ENCODE results near the gene PDSS2. TPM values are rescaled to one million over a fixed set of nuclear protein-coding genes. Genes with fewer than 3 reads are reported as not detected.
"Not testable (repeated sequence)": the region's sequence is repeated elsewhere in the genome, so short reads cannot be mapped to it uniquely, and the experiment has no call there.

The PDSS2 gene
- total and polyA plus RNA-seq, 9 donors: 6.6 to 10.2 (median 7.3) TPM

DNA sequence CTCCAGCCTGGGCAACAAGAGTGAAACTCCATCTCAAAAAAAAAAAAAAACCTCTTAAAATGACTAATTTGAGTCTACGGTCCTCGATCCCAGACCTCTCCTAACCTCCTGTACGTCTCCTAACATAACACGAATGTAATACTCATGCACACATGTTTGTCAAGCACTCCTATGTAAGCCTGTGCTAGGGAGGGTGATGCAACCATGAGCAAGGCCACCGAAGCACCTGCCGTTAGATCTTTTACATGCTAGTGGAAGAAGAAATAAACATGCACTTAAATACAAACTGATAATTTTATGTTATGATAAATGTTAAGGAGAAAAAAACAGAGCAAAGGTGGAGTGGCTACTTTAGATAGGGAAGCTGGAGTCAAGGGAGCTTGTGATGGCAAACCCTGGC lies 271.7 kb downstream of the PDSS2 start:
- Histone ChIP-seq H3K36me3 (ENCODE audit: control insufficient read depth, insufficient read depth, low read length) (no peaks in the 10 kb centered on the region), H3K4me3 (ENCODE audit: low read length) (no peak overlapping the region), H3K4me1 (ENCODE audit: control insufficient read depth, insufficient read depth, low read length) (peaks cover under 1% of the 10 kb centered on the region), H3K9me3 (replicated peaks; ENCODE audit: control insufficient read depth, low read depth, low read length) (no peaks in the 10 kb centered on the region), H3K27me3 (ENCODE audit: control insufficient read depth, insufficient read depth, low read length) (no peaks in the 10 kb centered on the region), H3K27ac (ENCODE audit: low read length) (no peak overlapping the region)
- no CpG with 5 or more reads among the region's 6 CpGs for WGBS (ENCODE audit: insufficient coverage)
- DNase-seq: no peak

DNA sequence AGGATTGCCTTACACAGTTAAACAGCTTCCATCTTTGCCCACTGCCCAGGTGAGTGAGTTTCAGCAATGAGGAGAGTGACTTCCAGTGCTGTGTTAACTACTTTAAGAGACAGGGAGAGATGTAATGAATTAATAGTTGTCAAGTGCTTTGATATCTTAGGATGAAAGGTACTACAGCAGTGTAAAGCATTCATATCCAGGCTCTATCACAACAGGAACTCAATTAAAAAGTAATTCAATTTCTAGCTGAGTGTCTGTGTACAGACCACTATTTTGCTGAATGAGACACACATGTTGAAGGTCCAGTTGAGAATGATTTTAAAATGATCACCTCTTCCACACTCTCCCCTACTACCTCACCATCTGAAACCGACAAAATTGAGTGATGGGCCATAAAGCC lies 273.3 kb downstream of the PDSS2 start:
- Histone ChIP-seq H3K4me1 (ENCODE audit: control insufficient read depth, insufficient read depth, low read length) (no peaks in the 10 kb centered on the region), H3K4me3 (ENCODE audit: low read length) (no peak overlapping the region), H3K27me3 (ENCODE audit: control insufficient read depth, insufficient read depth, low read length) (no peaks in the 10 kb centered on the region), H3K36me3 (ENCODE audit: control insufficient read depth, insufficient read depth, low read length) (no peaks in the 10 kb centered on the region), H3K27ac (ENCODE audit: low read length) (no peak overlapping the region), H3K9me3 (replicated peaks; ENCODE audit: control insufficient read depth, low read depth, low read length) (no peaks in the 10 kb centered on the region)
- DNase-seq: no peak
- no CpG with 5 or more reads among the region's 1 CpG for WGBS (ENCODE audit: insufficient coverage)

DNA sequence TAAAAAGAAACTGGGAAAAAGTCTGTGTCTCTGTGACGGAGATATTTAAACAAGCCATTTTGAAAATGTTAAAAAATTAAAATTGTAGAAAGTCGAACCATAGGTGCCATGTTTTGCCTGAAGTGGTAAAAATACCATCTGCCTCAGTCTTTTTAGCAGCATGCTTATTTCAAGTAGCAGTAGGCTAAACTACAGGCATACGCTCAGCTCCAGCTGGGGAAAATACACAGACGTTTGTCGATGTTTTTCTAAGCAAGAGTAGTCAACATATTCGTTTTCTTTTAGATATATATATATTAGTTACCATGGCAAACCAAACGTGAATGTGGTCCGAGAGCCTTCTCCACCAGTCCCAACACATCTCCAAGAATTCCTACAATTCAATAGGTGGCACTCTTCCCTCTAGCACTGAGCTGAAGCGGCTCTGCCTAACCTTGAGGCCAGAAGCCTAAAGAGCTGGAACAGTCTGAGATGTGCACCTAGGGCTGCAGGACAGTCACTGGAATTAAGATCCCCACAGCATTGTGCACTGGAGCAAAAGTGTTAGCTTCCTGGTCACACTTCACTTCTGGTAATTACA lies 273.9 kb downstream of the PDSS2 start:
- 80% methylated on average over 1 of the region's 9 CpGs for WGBS (ENCODE audit: insufficient coverage)
- Histone ChIP-seq H3K4me3 (ENCODE audit: low read length) (no peak overlapping the region), H3K9me3 (replicated peaks; ENCODE audit: control insufficient read depth, low read depth, low read length) (no peaks in the 10 kb centered on the region), H3K4me1 (ENCODE audit: control insufficient read depth, insufficient read depth, low read length) (no peaks in the 10 kb centered on the region), H3K27ac (ENCODE audit: low read length) (no peak overlapping the region), H3K36me3 (ENCODE audit: control insufficient read depth, insufficient read depth, low read length) (no peaks in the 10 kb centered on the region), H3K27me3 (ENCODE audit: control insufficient read depth, insufficient read depth, low read length) (no peaks in the 10 kb centered on the region)
- peak; percentile 13 for DNase-seq

GRCh38 chr6:107184435-107184834 lies 274.9 kb downstream of the PDSS2 start:
- Histone ChIP-seq H3K4me1 (ENCODE audit: control insufficient read depth, insufficient read depth, low read length) (no peaks in the 10 kb centered on the region), H3K27me3 (ENCODE audit: control insufficient read depth, insufficient read depth, low read length) (no peaks in the 10 kb centered on the region), H3K9me3 (replicated peaks; ENCODE audit: control insufficient read depth, low read depth, low read length) (no peaks in the 10 kb centered on the region), H3K36me3 (ENCODE audit: control insufficient read depth, insufficient read depth, low read length) (no peaks in the 10 kb centered on the region), H3K4me3 (ENCODE audit: low read length) (no peak overlapping the region), H3K27ac (ENCODE audit: low read length) (no peak overlapping the region)
- WGBS (ENCODE audit: insufficient coverage): no CpG with 5 or more reads among the region's 1 CpG
- no peak for DNase-seq

- Histone ChIP-seq H3K27ac (ENCODE audit: low read length) (no peak overlapping the region), H3K27me3 (ENCODE audit: control insufficient read depth, insufficient read depth, low read length) (no peaks in the 10 kb centered on the region), H3K9me3 (replicated peaks; ENCODE audit: control insufficient read depth, low read depth, low read length) (no peaks in the 10 kb centered on the region), H3K4me1 (ENCODE audit: control insufficient read depth, insufficient read depth, low read length) (no peaks in the 10 kb centered on the region), H3K4me3 (ENCODE audit: low read length) (no peak overlapping the region), H3K36me3 (ENCODE audit: control insufficient read depth, insufficient read depth, low read length) (no peaks in the 10 kb centered on the region)
- WGBS (ENCODE audit: insufficient coverage): 75% methylated on average over 1 of the region's 2 CpGs
- DNase-seq: no peak
Observed at GRCh38 chr6:107180099-107180498, 279.3 kb downstream of the PDSS2 start.

DNA sequence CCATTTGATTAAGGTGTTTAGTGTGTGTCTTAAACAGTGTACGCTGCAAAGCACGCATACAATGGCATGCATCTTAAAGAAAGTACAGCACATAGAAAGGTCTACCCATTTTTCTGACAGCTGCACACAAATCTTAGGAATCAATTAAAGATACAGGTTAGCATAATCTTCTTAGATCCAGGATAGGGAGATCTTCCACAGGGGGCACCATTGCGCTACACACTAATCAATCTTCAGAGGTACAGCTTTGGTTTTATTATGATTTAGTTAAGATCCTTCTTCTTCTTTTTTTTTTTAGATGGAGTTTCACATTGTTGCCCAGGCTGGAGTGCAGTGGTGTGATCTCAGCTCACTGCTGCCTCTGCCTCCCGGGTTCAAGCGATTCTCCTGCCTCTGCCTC lies 280.4 kb downstream of the PDSS2 start:
- no peak for DNase-seq
- Histone ChIP-seq H3K27ac (ENCODE audit: low read length) (no peak overlapping the region), H3K36me3 (ENCODE audit: control insufficient read depth, insufficient read depth, low read length) (no peaks in the 10 kb centered on the region), H3K4me1 (ENCODE audit: control insufficient read depth, insufficient read depth, low read length) (no peaks in the 10 kb centered on the region), H3K4me3 (ENCODE audit: low read length) (no peak overlapping the region), H3K27me3 (ENCODE audit: control insufficient read depth, insufficient read depth, low read length) (no peaks in the 10 kb centered on the region), H3K9me3 (replicated peaks; ENCODE audit: control insufficient read depth, low read depth, low read length) (no peaks in the 10 kb centered on the region)
- 100% methylated on average over 2 of the region's 5 CpGs for WGBS (ENCODE audit: insufficient coverage)

DNA sequence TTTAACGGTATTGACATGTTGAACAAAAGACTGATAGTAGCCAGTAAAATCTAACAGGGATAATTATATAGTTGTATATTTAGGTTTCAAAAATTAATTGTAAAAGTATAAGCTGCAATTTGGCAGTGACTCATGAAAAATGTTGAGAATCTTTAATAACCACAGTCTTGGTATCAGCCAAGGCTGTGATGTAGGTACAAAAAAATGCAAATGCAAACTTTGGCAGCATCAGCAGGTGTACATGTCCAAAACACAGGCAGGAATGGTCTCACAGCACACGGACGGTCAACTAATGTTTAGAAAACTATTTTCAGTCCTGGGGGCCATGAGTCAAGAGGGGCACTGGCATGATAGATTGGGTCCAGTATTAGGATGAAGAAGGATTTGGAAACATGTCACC lies 285.6 kb downstream of the PDSS2 start:
- WGBS (ENCODE audit: insufficient coverage): no CpG with 5 or more reads among the region's 3 CpGs
- Histone ChIP-seq H3K27ac (ENCODE audit: low read length) (no peak overlapping the region), H3K9me3 (replicated peaks; ENCODE audit: control insufficient read depth, low read depth, low read length) (peaks cover 3% of the 10 kb centered on the region), H3K4me3 (ENCODE audit: low read length) (no peak overlapping the region), H3K36me3 (ENCODE audit: control insufficient read depth, insufficient read depth, low read length) (no peaks in the 10 kb centered on the region), H3K27me3 (ENCODE audit: control insufficient read depth, insufficient read depth, low read length) (no peaks in the 10 kb centered on the region), H3K4me1 (ENCODE audit: control insufficient read depth, insufficient read depth, low read length) (no peaks in the 10 kb centered on the region)
- no peak for DNase-seq

DNA sequence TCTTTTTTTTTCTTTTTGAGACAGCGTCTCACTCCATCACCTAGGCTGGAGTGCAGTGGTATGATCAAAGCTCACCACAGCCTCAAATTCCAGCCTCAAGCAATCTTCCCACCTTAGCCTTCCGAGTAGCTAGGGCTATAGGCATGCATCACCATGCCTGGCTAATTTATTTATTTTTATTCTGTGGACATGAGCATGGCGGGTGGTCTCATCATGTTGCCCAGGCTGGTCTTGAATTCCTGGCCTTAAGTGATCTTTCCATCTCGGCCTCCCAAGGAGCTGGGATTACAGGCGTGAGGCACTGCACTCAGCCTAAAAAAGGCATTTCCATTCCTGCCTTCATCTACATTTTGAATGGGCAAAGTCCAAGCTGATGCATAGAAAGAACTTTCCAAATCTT lies 287.9 kb downstream of the PDSS2 start:
- WGBS (ENCODE audit: insufficient coverage): 100% methylated on average over 1 of the region's 5 CpGs

DNA sequence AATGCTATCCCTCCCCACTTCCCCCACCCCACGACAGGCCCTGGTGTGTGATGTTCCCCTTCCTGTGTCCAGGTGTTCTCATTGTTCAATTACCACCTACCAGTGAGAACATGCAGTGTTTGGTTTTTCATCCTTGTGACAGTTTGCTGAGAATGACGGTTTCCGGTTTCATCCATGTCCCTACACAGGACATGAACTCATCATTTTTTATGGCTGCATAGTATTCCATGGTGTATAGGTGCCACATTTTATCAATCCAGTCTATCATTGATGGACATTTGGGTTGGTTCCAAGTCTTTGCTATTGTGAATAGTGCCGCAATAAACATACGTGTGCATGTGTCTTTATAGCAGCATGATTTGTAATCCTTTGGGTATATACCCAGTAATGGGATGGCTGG lies 295.1 kb downstream of the PDSS2 start:
- no CpG with 5 or more reads among the region's 5 CpGs for WGBS (ENCODE audit: insufficient coverage)
- not testable (repeated sequence) for H3K4me3 ChIP-seq (ENCODE audit: low read length); H3K27me3 ChIP-seq (ENCODE audit: control insufficient read depth, insufficient read depth, low read length); DNase-seq; H3K36me3 ChIP-seq (ENCODE audit: control insufficient read depth, insufficient read depth, low read length); H3K27ac ChIP-seq (ENCODE audit: low read length); H3K4me1 ChIP-seq (ENCODE audit: control insufficient read depth, insufficient read depth, low read length); H3K9me3 ChIP-seq (replicated peaks; ENCODE audit: control insufficient read depth, low read depth, low read length)

More for the DNA sequence above, 287.9 kb downstream of the PDSS2 start:
- no peak overlapping the region for H3K27ac ChIP-seq (ENCODE audit: low read length)
- H3K4me3 ChIP-seq (ENCODE audit: low read length): no peak overlapping the region
- H3K9me3 ChIP-seq (replicated peaks; ENCODE audit: control insufficient read depth, low read depth, low read length): peaks cover 3% of the 10 kb centered on the region
- no peaks in the 10 kb centered on the region for H3K27me3 ChIP-seq (ENCODE audit: control insufficient read depth, insufficient read depth, low read length)
- no peak for DNase-seq
- no peaks in the 10 kb centered on the region for H3K4me1 ChIP-seq (ENCODE audit: control insufficient read depth, insufficient read depth, low read length)
- no peaks in the 10 kb centered on the region for H3K36me3 ChIP-seq (ENCODE audit: control insufficient read depth, insufficient read depth, low read length)

DNA sequence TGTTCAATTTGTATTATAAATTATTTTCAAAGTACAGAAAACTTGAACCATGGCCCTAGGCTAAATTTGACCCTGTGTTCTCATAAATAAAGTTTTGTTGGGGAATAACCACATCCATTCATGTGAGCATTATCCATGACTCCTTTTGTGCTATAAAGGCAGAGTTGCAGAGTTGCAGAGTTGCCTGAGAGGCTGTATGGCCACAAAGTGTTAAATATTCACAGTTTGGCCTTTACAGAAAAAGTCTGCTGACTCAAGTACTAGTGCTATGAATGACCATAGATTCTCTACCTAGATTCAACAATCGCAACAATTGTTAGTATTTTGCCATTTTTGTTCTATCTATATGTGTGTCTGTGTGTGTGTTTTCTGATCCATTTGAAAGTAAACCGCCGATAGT lies 297.8 kb downstream of the PDSS2 start:
- 75% methylated on average over 2 of the region's 3 CpGs for WGBS (ENCODE audit: insufficient coverage)
- Histone ChIP-seq H3K27ac (ENCODE audit: low read length) (no peak overlapping the region), H3K9me3 (replicated peaks; ENCODE audit: control insufficient read depth, low read depth, low read length) (no peaks in the 10 kb centered on the region), H3K4me1 (ENCODE audit: control insufficient read depth, insufficient read depth, low read length) (no peaks in the 10 kb centered on the region), H3K4me3 (ENCODE audit: low read length) (no peak overlapping the region), H3K36me3 (ENCODE audit: control insufficient read depth, insufficient read depth, low read length) (no peaks in the 10 kb centered on the region), H3K27me3 (ENCODE audit: control insufficient read depth, insufficient read depth, low read length) (no peaks in the 10 kb centered on the region)
- DNase-seq: no peak

DNA sequence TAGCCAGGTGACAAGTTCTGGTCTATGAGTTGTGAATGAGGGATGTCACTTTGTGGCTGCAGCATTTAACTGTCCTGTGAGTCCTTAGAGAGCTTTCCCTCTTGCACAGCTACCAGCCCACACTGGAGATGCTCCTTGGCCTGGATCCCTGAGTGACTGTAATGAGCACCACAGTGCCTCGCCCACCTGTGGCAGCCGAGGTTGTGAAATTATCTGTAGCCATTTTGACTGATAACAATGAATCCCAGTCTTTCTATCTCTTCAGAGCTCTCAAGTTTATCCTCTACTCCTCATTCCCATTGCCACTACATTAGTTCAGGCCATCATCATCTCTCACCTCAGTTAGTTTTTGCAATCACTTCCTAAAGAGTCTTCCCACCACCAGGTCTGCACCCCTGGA lies 302.7 kb downstream of the PDSS2 start:
- Histone ChIP-seq H3K36me3 (ENCODE audit: control insufficient read depth, insufficient read depth, low read length) (no peaks in the 10 kb centered on the region), H3K4me3 (ENCODE audit: low read length) (no peak overlapping the region), H3K27me3 (ENCODE audit: control insufficient read depth, insufficient read depth, low read length) (no peaks in the 10 kb centered on the region), H3K9me3 (replicated peaks; ENCODE audit: control insufficient read depth, low read depth, low read length) (no peaks in the 10 kb centered on the region), H3K27ac (ENCODE audit: low read length) (no peak overlapping the region), H3K4me1 (ENCODE audit: control insufficient read depth, insufficient read depth, low read length) (no peaks in the 10 kb centered on the region)
- WGBS (ENCODE audit: insufficient coverage): 89% methylated on average over 2 of the region's 2 CpGs
- no peak for DNase-seq

Measured in muscle of leg (tissue), 11 donors.